ENCODE data around the gene PTCD1.

- TF ChIP-seq CTCF (IDR thresholded peaks at IDR 0.05), result no peak
- TF ChIP-seq POLR2A (IDR thresholded peaks at IDR 0.05), result no peak
These were observed 17.7 kb upstream of the PTCD1 start for GRCh38 chr7:99456288-99456687.

All from Peyer's patch (tissue), 4 donors.